ENCODE data around the gene AAK1. TPM values are rescaled to one million over a fixed set of nuclear protein-coding genes. Genes with fewer than 3 reads are reported as not detected.

Gene AAK1
- polyA plus RNA-seq, 1 donor (not counting 4 experiments of a cell fraction or from before 2014, with no cell fraction given) = 12.3 TPM

DNA sequence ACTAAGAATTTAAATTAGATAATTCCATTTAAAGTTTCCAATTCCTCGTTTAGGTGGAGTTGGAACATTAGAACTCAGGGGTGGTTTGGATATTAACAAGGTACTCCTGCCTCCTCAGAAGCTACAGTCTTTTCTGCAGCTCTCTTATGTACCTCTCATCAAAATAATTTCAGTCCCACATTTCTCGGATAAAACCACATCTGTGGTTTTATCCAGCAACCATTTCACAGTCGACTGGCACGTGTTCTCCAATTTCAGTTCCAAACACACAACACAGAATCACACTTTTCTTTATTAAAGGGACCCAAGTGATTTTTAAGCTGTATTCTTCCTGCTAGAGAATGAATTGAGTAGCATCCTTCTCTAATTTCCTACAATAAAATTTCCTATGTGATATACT is 183.6 kb downstream of the AAK1 start:
- no peak overlapping the region for H2AFZ ChIP-seq (ENCODE audit: control insufficient read depth, low read length)
- H3K4me2 ChIP-seq (ENCODE audit: control insufficient read depth, extremely low read depth, insufficient read depth, low read depth, low read length) = no peak overlapping the region
- no peaks in the 10 kb centered on the region for H3K9me3 ChIP-seq (ENCODE audit: control insufficient read depth, low read depth, low read length)
- dilution Hi-C loops (cut with MboI; ENCODE audit: extremely low pct_ligation_motif_present, low sequenced_read_pairs) = no loop called here
- H4K20me1 ChIP-seq (ENCODE audit: control insufficient read depth, extremely low read depth, insufficient read depth, low read length) = no peaks in the 10 kb centered on the region
- no peak for FAIRE-seq
- no peak for DNase-seq (ENCODE audit: low read depth, low spot score)
- H3K4me3 ChIP-seq (ENCODE audit: control insufficient read depth in 2 of 3, extremely low read depth in 1 of 3, insufficient read depth in 2 of 3, low read depth in 1 of 3, low read length in 3 of 3) = no peak overlapping the region
- no peaks in the 10 kb centered on the region for H3K79me2 ChIP-seq (ENCODE audit: control insufficient read depth, insufficient read depth, low read length)
- no peak overlapping the region for H3K27ac ChIP-seq (ENCODE audit: control insufficient read depth, insufficient read depth, low read length)
- no peak overlapping the region for H3K9ac ChIP-seq (ENCODE audit: control insufficient read depth, extremely low read depth, insufficient read depth, low read length)
- H3K4me1 ChIP-seq (ENCODE audit: control insufficient read depth, extremely low read depth, insufficient read depth, low read length) = peaks cover 9% of the 10 kb centered on the region
- TF ChIP-seq, protein P1, sequence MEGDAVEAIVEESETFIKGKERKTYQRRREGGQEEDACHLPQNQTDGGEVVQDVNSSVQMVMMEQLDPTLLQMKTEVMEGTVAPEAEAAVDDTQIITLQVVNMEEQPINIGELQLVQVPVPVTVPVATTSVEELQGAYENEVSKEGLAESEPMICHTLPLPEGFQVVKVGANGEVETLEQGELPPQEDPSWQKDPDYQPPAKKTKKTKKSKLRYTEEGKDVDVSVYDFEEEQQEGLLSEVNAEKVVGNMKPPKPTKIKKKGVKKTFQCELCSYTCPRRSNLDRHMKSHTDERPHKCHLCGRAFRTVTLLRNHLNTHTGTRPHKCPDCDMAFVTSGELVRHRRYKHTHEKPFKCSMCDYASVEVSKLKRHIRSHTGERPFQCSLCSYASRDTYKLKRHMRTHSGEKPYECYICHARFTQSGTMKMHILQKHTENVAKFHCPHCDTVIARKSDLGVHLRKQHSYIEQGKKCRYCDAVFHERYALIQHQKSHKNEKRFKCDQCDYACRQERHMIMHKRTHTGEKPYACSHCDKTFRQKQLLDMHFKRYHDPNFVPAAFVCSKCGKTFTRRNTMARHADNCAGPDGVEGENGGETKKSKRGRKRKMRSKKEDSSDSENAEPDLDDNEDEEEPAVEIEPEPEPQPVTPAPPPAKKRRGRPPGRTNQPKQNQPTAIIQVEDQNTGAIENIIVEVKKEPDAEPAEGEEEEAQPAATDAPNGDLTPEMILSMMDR (optimal IDR thresholded peaks at IDR 0.05 in 1 of 3, IDR thresholded peaks at IDR 0.05 in 1 of 3, conservative IDR thresholded peaks at IDR 0.05 in 1 of 3; ENCODE audit: extremely low read depth in 1 of 3, insufficient read depth in 2 of 3, low read length in 3 of 3) = no peak
- no peak for TF ChIP-seq EZH2 (IDR thresholded peaks at IDR 0.05; ENCODE audit: low read length)
- H3K9me1 ChIP-seq (ENCODE audit: control insufficient read depth, extremely low read depth, insufficient read depth, low read length) = no peaks in the 10 kb centered on the region
- H3K27me3 ChIP-seq (ENCODE audit: control insufficient read depth, extremely low read depth, insufficient read depth, low read length) = no peaks in the 10 kb centered on the region
- no peaks in the 10 kb centered on the region for H3K36me3 ChIP-seq (ENCODE audit: control insufficient read depth in 2 of 2, extremely low read depth in 1 of 2, insufficient read depth in 2 of 2, low read length in 2 of 2)

DNA sequence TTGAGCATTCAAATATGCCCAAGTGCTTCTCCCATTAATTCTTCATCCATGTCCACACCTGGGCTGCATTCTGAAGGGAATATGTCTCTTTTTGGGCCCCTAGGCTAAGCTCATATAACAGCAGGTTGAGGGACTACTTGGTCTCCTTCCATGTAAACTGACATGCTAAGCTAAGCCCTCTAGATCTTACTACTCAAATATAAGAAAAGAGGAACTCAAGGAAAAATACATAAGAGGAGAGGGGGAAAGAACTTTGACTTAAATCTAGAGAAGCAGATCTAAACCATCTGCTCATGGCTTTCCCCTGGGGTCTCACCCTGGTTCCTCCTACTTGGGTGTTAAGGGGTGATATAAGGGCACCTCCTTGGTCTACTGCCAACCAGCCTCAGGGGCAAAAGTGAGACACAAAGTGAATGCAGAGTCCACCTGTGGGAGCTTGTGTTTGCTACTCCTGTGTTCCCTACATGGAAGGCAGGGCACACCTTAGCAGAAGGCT is 186.5 kb downstream of the AAK1 start:
- H3K4me3 ChIP-seq (ENCODE audit: control insufficient read depth in 2 of 3, extremely low read depth in 1 of 3, insufficient read depth in 2 of 3, low read depth in 1 of 3, low read length in 3 of 3) = no peak overlapping the region
- TF ChIP-seq EZH2 (IDR thresholded peaks at IDR 0.05; ENCODE audit: low read length) = no peak
- TF ChIP-seq, protein P1 (optimal IDR thresholded peaks at IDR 0.05 in 1 of 3, IDR thresholded peaks at IDR 0.05 in 1 of 3, conservative IDR thresholded peaks at IDR 0.05 in 1 of 3; ENCODE audit: extremely low read depth in 1 of 3, insufficient read depth in 2 of 3, low read length in 3 of 3) = no peak
- dilution Hi-C loops (cut with MboI; ENCODE audit: extremely low pct_ligation_motif_present, low sequenced_read_pairs) = no loop called here
- no peak for FAIRE-seq
- no peak overlapping the region for H3K4me2 ChIP-seq (ENCODE audit: control insufficient read depth, extremely low read depth, insufficient read depth, low read depth, low read length)
- H3K79me2 ChIP-seq (ENCODE audit: control insufficient read depth, insufficient read depth, low read length) = no peaks in the 10 kb centered on the region
- H3K27me3 ChIP-seq (ENCODE audit: control insufficient read depth, extremely low read depth, insufficient read depth, low read length) = no peaks in the 10 kb centered on the region
- H3K9me1 ChIP-seq (ENCODE audit: control insufficient read depth, extremely low read depth, insufficient read depth, low read length) = no peaks in the 10 kb centered on the region
- no peaks in the 10 kb centered on the region for H3K4me1 ChIP-seq (ENCODE audit: control insufficient read depth, extremely low read depth, insufficient read depth, low read length)
- DNase-seq (ENCODE audit: low read depth, low spot score) = no peak
- H3K9me3 ChIP-seq (ENCODE audit: control insufficient read depth, low read depth, low read length) = no peaks in the 10 kb centered on the region
- H3K27ac ChIP-seq (ENCODE audit: control insufficient read depth, insufficient read depth, low read length) = no peak overlapping the region
- no peaks in the 10 kb centered on the region for H4K20me1 ChIP-seq (ENCODE audit: control insufficient read depth, extremely low read depth, insufficient read depth, low read length)
- no peak overlapping the region for H3K9ac ChIP-seq (ENCODE audit: control insufficient read depth, extremely low read depth, insufficient read depth, low read length)
- no peak overlapping the region for H2AFZ ChIP-seq (ENCODE audit: control insufficient read depth, low read length)
- H3K36me3 ChIP-seq (ENCODE audit: control insufficient read depth in 2 of 2, extremely low read depth in 1 of 2, insufficient read depth in 2 of 2, low read length in 2 of 2) = no peaks in the 10 kb centered on the region

All from keratinocyte (primary cell).